AG09309 (cell line): ENCODE data around the gene MICAL2.

ENCODE experiments used
- DNase-seq: peaks from one replicate; pipeline ENCODE4 v3.0.0-alpha.2; 2010; ENCODE audit warnings: low read depth
- H3K4me3 ChIP-seq: 2 replicates; pipeline ENCODE4 v1.5.1; 2011; ENCODE audit warnings: mild to moderate bottlenecking, low read depth, low read length, moderate library complexity; ENCODE audit not compliant: control insufficient read depth
- CTCF ChIP-seq: IDR thresholded peaks from 2 replicates; pipeline ENCODE4 v1.5.1; 2011; ENCODE audit warnings: mild to moderate bottlenecking, low read depth, low read length, inconsistent platforms; ENCODE audit not compliant: insufficient read depth, control insufficient read depth; ENCODE audit errors: missing control alignments

MICAL2 gene

GRCh38 chr11:12110201-12110713 is at the start of gene MICAL2:
MICAL2 (plus strand) TSS chr11:12110590; CDS start chr11:12162156, 51,566 bp downstream.
- no peak for DNase-seq
- no peak for TF ChIP-seq CTCF
- H3K4me3 ChIP-seq = peak within 1 kb of the TSS; percentile 80

GRCh38 chr11:12061851-12062560 is 48.4 kb upstream of the MICAL2 start:
- no peak overlapping the region for H3K4me3 ChIP-seq
- DNase-seq = no peak
- TF ChIP-seq CTCF = no peak

- H3K4me3 ChIP-seq = no peak overlapping the region
- DNase-seq = no peak
- no peak for TF ChIP-seq CTCF
Observed at GRCh38 chr11:12063251-12063650, 47.1 kb upstream of the MICAL2 start.

- no peak for TF ChIP-seq CTCF
- DNase-seq = no peak
- no peak overlapping the region for H3K4me3 ChIP-seq
Observed at GRCh38 chr11:12064136-12064953, 46.0 kb upstream of the MICAL2 start.

GRCh38 chr11:12064954-12065280 is 45.5 kb upstream of the MICAL2 start:
- no peak for TF ChIP-seq CTCF
- H3K4me3 ChIP-seq = no peak overlapping the region
- no peak for DNase-seq

- no peak overlapping the region for H3K4me3 ChIP-seq
- TF ChIP-seq CTCF = no peak
- DNase-seq = peak; percentile 91
Observed at GRCh38 chr11:12066056-12066798, 44.2 kb upstream of the MICAL2 start.
